NCI-H146 (cell line): Measurements from ENCODE around the gene CLDN16.

Experiments
- DNase-seq: peaks from one replicate; lab custom pipeline; 2025; lab: John Stamatoyannopoulos, UW

Gene CLDN16

DNA sequence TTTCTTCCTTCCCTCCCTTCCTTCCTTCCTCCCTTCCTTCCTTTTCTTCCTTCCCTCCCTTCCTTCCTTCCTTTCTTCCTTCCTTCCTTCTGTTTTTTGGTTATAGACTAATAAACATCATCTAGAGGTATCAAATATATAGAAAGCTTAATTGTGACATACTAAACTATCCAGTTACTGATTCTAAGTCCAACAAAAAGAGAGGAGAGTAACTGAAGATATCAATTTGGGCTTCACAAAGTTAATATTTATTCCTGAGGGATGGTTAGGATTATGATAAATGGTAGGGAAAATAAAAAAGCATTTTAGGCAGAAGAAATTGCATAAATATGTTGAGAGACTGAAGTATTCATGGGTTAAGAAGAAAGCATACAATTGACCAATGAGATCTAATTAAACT, 7.8 kb upstream of the CLDN16 start:
- no peak for DNase-seq

DNA sequence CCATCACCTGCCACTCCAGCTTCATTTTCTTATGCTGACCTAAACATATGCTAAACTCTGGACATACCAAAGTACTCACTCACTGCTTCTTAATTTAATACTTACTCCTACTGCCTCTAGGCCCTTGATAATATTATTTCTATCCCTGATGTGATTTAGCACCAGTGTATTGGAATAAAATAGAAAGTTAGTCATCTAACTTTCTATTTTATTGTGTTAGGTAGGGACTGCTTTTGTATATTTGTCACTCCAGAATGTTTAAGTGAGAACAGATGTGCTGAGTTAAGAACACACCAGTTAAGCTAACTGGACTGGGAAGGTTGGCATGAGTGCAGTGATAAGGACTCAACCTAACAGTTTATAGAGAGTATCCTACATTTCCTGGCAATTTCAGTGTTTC, 6.5 kb upstream of the CLDN16 start:
- DNase-seq, result no peak

DNA sequence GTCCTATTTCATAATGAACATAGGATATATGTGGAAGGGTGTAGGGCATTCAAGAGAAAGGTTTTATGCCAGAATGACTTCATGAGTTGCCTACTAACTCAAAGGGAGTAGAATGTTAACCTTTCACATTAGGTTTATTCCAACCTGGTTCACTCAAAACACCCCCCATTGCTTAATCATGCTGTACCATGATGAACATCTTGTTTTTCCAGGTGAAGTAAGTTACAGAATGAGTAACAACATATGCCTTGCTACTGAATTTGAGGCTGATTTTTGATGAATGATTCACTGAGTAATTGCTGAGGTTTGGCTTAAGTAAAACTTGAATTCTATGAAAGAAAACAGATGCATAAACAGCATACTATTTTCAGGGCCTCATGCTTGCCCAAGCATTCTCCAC, 5.9 kb upstream of the CLDN16 start:
- DNase-seq, result no peak

DNA sequence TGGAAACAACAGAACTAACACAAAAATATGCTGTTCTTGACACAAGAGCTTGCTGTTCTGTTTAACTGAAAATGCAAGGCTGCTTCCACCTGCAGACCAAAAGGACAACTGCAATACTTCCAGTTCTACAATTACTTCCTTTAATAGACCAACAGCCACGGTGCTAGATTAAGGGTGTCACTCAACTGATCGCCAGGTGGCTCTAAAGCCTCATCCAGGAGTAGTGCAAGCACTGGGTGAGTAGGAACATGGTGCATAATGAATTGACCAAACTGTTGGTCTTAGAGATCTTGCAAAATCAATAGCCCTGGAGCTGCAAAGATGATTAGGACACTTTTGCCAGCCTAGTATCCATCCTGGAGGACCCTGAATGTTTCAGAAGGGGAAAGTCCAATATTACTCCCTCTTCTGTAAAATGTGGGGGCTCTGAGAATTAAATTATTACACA, 3.6 kb upstream of the CLDN16 start:
- peak; percentile 94 for DNase-seq

DNA sequence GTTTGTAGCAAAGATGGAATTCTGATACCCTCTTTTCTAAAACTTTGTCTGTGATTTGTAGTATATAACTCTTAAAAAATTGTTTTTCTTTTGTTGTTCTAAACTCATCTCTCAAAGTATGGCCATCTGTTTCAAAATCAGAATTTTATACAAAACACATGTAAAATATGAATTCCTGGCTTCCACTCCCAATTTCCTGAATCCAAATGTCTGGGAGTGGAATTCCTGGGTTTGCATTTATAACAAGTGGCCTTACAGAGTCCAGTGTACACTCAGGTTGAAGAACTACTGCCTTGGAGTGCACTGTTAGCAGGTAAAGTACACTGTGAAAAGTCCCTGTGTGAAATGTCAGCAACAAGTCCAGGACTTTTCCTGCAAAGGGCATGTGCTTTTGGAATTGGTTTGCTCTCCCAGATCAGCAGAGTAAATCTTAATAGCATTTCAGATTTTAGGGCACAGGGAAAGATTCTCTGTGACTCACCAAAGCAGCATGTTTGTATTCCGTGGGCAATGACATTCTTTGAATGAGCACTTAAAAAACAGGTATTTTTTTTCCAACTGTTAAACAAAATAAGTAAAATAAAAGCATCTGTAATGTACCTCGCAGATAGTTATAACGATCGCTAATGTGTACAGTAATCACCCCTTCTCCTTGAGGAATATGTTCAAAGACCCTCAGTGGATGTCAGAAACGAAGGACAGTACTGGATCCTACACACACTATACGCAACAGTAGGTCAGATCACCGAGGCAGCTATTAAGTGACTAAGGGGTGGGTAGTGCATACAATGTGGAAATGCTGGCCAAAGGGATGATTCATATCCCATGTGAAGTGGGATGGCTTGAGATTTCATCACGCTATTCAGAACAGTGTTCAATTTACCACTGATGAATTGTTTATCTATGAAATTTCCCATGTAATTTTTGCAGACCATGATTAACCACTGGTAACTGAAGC, 2.0 kb upstream of the CLDN16 start:
- DNase-seq, result no peak

DNA sequence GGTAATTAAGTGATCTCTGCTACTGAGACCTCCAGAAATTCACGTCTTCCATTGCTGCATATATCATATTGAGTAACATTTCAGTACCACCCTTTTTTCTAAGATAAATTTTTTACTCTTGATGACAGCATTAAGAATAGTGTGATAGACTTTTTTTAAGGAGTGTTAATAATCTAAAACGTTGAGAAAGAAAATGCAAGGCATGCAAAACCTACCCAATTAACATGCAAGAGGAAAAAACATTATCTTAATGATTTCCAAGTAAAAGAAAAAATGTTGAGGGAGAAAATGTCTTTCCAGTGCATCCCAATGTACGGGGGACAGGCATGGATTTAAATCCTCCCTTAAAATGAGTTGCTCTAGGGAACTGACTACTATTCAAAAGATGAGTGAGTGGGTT, 740 bp downstream of the CLDN16 start:
- no peak for DNase-seq

DNA sequence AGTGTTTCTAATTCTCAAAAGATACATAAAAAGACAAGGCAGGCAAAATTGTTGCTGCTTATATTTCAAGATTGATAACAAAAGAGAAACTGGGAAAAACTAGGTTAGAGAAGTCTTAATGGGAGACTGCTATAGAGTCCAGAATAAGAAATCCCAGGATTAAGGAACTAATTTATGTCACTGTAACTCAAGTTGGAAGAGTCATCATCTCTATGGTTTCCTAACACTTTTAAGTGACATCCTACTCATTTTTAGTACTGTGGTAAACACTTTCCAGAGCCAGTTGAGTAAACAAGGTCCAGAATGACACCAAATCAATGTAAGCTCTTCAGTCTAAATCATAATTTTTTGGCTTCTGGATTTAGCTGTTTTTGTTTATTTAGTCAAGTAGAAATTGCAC, 8.0 kb downstream of the CLDN16 start:
- DNase-seq, result no peak

DNA sequence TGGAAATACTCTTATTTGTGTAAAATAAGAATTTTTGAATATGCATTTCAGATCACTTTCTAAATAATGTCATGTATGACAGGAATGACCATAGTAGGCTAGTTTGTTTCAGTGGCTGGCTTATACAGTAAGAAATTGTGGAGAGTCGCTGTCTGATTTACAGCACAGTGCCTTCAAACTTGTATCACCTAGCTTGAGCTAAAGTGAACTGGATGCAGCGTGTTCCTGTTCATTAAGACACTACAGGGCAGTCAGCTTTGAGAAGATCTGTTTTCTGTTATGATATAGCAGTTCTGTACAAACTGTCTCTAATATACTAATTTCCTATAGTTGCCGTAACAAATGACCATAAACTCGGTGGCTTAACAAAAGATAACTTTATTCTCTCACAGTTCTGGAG, 9.9 kb downstream of the CLDN16 start:
- DNase-seq, result no peak

DNA sequence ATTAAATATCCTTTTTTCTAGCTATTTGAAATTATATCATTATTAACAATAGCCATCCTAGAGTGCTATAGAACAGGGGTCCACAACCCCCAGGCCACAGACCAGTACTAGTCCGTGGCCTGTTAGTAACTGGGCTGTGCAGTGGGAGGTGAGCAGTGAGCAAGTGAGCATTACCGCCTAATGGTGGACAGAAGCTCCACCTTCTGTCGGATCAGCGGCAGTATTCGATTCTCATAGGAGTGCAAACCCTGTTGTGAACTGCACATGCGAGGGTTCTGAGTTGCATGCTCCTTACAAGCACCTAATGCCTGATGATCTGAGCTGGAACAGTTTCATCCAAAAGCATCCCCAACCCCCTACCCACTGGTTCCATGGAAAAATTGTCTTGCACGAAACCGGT, 11.7 kb downstream of the CLDN16 start:
- DNase-seq, result no peak

DNA sequence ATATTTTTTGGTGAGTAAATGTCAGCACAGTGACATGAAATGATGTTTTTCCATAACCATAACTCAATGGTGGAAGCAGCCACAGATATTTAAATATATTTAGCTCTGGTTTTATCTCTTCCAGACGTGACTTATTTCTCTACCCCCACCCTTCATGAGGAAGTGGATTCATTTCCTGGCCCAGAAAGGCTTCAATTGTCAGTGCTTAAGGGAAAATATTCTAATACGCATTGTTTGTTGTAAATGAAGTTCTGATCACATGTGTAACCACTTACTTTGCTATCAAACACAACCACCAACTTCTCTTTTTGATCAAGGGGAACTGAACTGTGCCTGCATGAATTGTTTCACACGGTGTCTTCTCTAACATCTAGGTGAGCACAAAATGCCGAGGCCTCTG, 14.0 kb downstream of the CLDN16 start:
- no peak for DNase-seq

DNA sequence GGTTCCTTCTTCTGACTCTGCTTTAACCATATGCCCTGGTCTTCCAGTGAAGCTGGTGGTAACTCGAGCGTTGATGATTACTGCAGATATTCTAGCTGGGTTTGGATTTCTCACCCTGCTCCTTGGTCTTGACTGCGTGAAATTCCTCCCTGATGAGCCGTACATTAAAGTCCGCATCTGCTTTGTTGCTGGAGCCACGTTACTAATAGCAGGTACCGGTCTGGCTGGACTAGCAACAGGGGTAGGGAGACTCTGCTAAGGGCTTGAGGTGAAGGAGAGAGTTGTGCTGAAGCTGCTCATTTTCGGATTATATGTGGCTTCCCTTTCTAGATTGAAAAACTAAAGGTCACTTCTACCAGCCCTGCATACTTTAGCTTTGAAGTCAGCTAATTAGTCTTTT, 16.8 kb downstream of the CLDN16 start:
- DNase-seq, result no peak

DNA sequence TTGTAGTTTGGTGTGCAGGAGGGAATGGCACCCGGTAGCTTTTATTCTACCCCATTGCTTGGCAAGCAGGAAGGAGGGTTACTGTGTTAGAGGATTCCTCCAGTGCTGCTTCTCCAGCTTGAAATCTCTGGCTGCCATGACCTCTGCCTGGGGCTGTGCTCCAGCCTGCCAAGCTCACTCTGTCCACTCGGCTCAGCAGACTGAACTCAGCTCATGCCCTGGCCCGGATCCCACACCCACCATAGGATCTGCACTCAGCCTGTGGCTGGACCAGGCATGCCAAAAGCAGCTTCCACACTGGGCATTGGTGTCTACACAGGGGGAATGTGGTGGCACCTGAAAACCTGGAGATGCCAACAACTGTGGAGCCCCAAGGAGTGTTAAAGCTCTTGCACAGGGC, 26.3 kb downstream of the CLDN16 start:
- no peak for DNase-seq

DNA sequence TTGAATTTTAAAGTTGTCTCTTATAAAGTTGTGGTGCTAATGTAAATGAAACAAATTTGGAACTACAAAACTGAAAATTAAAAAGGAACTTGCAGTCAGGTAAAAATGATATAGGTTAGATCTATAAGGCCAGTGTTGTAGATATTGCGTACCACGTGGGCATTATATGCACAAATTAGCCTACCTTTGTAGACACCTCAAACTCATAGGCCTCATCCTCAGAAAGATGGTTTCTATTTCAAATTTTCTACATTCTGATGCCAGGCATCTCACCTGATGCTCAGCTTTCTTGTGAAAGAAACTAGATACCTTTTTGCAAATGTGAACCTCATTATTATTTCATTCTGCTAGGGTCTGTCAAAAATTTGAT, 36.1 kb downstream of the CLDN16 start:
- no peak for DNase-seq

DNA sequence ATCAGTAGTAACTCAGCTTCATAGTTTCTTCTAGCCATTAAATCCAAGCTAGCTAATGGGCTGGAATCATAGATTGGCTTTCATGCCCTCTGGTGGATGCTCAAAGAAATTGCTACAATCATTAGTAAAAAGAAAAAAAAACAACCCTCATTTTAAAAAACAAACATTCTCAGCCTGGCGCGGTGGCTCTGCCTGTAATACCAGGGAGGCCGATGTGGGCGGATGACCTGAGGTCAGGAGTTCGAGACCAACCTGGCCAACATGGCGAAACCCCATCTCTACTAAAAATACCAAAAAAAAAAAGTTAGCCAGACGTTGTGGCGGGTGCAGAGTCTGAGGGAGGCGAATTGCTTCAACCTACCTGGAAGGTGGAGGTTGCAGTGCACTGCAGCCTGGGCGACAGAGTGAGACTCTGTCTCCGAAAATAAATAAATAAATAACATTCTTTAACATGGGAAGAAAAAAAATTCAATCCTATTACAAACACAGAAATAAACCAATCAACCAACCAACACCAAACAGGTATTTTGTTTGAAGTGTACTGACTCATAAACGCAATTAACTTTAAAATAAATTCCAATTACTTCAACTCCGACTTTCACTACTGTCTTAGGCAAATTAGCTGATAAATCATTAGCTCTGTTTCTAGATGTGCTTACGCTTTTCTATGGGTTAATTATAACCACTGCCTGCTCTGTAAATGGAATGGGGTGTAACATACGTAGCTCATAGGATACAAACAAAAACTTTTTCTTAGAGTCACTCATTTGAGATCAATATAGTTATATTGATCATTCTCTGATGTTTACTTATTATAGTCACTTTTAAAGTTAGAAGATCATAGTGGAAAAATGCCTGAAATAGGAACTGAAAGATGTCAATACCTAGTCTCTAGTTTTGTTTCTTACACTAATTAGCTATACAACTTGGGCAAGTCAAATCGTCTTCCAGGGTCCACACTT, 36.8 kb downstream of the CLDN16 start:
- peak; percentile 88 for DNase-seq

DNA sequence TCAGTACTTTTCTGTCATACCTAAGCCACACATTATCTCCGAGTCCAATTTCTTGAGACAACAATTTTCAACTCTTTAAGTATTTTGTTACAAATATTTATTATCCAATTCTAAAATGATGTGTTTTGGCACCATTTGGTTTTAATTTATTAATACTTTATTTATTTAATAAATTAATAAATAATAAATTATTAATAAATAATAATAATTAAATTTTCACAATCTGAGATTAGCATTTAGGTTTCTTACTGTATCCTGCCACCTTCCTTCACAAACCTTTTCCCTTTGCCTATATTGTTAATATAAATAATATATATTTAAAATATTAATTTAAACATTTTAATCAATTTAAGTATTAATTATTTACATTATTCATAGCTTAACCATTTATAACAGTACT, 37.9 kb downstream of the CLDN16 start:
- no peak for DNase-seq

DNA sequence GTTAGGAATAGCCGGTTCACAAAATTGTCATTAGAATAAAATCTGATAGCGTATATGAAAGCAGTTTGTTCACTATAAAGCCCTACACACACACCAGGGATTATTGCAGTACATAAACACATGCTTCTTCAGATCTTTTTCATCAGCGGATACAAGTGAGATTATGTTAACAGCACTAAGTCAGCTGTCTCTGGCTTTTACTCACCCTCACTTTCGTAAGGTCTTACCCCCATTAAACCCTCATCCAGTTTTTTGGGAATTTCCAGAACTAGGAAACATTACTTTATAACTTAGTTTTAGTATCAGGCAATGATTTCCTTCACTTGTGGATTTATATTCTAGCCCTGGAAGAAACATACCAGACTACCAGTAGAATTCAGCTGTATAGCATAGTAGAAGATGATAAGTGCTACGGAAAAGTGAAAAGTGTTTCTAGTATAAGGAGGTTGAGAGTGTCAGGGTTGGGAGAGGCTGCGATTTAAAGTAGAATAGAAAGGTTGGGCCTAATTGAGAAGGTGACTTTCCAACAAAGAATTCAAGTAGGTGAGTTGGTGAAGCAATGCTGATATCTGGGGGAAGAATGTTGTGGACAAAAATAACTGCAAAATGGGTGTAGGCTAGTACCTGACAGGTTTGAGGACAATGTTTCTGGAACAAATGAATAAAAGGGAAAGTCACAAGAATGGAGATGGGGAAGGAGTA, 39.0 kb downstream of the CLDN16 start:
- DNase-seq, result no peak

DNA sequence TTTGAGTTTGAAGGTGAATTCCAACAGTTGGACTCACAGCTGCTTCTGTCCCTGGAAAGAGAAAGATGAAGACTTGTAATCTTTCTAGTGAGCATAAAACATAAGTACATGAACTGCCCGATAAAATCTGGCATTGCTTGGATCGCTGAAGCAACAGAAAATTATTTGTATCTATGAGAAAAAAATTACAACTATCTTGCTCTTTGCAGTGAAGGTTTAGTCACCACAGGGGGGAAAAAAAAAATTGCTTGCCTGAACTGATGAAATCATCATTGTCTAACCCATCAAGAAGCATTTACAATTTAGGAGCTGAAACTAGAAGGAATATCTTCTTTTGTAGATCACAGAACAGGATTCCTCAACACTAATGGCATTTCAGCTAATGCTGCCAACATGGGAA, 41.7 kb downstream of the CLDN16 start:
- DNase-seq, result no peak

DNA sequence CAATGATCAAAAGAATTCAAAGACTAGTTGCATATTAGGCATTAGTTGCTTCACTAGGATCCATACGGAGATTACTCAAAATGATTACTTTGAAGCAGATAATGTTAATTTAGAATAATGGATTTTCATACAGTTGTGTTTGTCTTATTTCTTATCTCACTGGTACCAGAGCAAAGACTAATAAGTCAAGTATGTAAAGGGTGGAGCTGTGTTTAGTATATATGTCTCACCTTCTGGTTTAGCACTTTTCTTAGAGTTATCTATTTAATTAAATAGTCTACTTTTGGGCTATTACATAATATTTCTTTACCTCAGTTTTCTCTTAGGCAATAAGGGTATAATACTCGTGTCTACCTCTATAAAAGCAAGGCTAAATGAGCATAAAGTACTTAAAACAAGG, 42.9 kb downstream of the CLDN16 start:
- DNase-seq, result no peak

DNA sequence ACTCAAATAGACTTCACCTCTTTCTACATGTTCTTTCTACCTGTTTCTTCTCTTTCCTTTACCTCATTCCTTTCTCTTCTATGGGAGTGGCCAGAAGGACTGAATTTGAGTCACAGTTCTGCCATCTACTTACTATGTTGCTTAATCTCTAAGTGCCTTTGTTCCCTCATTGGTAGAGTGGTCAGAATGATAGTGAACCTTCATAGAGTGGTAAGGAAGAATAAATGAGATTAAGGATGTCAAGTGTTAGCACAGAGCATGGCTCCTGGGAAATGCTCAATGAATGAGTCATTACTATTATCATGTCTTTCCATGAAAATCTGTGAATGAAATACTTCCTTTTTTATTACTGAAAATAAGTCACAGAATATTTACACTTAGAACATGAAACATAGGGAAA, 44.3 kb downstream of the CLDN16 start:
- no peak for DNase-seq

DNA sequence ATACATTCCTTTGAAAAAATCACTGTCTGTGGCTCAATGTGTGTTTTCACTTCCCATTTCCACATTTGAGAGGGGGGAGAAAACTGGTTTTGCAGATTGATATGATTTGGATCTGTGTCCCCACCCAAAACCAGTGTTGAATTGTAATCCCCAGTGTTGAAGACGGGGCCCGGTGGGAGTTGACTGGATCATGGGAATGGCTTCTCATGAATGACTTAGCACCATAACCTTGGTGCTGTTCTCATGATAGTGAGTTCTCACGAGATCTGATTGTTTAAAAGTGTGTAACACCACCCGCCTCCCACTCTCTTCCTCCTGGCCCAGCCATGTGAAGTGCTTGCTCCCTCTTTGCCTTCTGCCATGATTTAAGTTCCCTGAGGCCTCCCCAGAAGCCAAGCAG, 45.7 kb downstream of the CLDN16 start:
- DNase-seq, result no peak

DNA sequence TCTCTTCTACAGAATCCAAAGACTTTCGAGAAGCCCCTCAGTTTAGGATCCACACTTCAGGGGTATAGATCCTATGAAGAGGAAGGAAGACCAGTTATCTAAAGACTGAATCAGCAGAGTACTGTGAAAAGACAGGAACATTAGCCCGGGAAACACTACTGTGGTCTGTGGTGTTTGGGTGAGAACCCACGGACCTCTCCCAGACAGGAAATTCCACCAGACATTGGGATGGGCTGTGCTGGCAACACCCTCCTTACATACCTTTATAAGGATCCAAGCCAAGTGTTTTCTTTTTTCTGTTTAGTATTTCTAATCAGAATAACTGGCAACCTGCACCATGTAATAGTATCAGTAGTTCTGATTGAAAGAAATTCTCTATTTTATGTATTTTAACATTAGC, 47.7 kb downstream of the CLDN16 start:
- no peak for DNase-seq

DNA sequence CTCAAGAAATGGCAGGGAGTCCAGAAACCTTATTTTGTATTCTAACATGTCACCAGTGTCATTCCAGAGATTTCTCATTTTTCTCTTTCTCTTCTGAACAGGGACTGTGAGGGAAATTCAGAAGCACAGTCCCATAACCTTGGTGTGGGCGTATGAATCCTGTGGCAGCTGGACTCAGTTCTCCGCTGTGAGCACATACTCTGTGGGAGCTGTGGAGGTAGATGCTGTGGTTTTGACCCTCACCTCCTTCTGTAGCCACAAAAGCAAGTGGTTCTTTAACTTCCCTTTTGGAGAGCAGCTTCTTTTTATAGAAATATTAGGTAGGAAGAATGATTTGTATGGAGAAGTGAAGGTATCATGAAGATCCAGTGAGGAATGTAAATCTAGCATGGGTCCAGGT, 48.4 kb downstream of the CLDN16 start:
- DNase-seq, result no peak
